Gastrocnemius medialis (tissue), 4 donors: ENCODE results near the gene PWWP2B.
A peak's percentile ranks its signal among the peaks of the same experiment; 100 is the strongest.

Experiments used
- POLR2A ChIP-seq, 2 donors: fragments of 450-650 bp; IDR thresholded peaks; one replicate each; pipeline ENCODE4 v1.6.1; 2017; ENCODE audit warnings: antibody characterized with exemption in 2 of 2, mild to moderate bottlenecking in 2 of 2, moderate library complexity in 2 of 2
- TF ChIP-seq, protein P1 (sequence below), 5 experiments: fragments of 450-650 bp in 3 of 5; fragments of 200-600 bp in 2 of 5; sonication (generic) in 2 of 5; IDR thresholded peaks in 4 of 5; conservative IDR thresholded peaks in 1 of 5; 1 replicate in 4 of 5; 2 replicates in 1 of 5; pipeline ENCODE4 v1.5.1; 2016 to 2019; ENCODE audit warnings: antibody characterized with exemption in 5 of 5, mild to moderate bottlenecking in 3 of 5, moderate library complexity in 3 of 5

DNA sequence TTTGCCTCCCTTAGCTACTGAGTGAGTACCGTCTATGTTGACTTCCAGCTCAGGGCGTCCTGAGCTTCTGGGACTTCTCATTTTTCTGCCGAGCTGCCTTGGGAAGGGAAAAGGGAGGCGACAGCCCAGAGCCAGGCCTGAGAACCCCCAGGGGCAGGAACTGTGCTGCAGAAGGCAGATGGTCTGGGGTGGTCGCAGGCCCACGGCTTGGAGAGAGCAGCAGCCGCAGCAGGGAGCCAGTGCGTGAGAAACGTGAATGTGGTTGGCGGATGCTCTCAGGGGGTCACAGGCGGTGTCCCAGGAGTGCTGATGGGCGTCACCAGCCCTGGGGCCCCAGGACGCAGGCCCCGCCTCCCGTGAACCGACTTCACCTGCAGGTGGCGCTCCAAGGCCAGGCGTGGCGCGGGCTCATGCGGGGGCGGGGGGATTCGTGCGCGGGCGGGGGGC, 9.2 kb upstream of the PWWP2B start:
- TF ChIP-seq, protein P1, sequence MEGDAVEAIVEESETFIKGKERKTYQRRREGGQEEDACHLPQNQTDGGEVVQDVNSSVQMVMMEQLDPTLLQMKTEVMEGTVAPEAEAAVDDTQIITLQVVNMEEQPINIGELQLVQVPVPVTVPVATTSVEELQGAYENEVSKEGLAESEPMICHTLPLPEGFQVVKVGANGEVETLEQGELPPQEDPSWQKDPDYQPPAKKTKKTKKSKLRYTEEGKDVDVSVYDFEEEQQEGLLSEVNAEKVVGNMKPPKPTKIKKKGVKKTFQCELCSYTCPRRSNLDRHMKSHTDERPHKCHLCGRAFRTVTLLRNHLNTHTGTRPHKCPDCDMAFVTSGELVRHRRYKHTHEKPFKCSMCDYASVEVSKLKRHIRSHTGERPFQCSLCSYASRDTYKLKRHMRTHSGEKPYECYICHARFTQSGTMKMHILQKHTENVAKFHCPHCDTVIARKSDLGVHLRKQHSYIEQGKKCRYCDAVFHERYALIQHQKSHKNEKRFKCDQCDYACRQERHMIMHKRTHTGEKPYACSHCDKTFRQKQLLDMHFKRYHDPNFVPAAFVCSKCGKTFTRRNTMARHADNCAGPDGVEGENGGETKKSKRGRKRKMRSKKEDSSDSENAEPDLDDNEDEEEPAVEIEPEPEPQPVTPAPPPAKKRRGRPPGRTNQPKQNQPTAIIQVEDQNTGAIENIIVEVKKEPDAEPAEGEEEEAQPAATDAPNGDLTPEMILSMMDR (IDR thresholded peaks at IDR 0.05 in 4 of 5, conservative IDR thresholded peaks at IDR 0.05 in 1 of 5): peak; percentile 48 to 81 (median 74)
- no peak for TF ChIP-seq POLR2A (IDR thresholded peaks at IDR 0.05)
